Effector memory CD8-positive, alpha-beta T cell (primary cell): ENCODE measurements around the gene USE1.

Experiments
- ATAC-seq: fragments of 150-1000 bp; cut with Tn5 transposase; replicated peaks from 2 replicates; pipeline ENCODE4 v1.10.0; 2021; ENCODE audit warnings: mild to moderate bottlenecking, moderate library complexity
- DNase-seq, 3 experiments: peaks; one replicate each; pipeline ENCODE4 v3.0.0; 2021
- H3K27ac Mint-ChIP-seq, 2 donors: one replicate each; pipeline ENCODE4 v1.8.0; 2022; ENCODE audit warnings: mild to moderate bottlenecking in 2 of 2, mixed read lengths in 2 of 2, moderate library complexity in 2 of 2
- H3K27me3 Mint-ChIP-seq, 2 donors: one replicate each; pipeline ENCODE4 v1.8.0; 2022; ENCODE audit warnings: mixed read lengths in 2 of 2
- H3K36me3 Mint-ChIP-seq: one replicate; pipeline ENCODE4 v1.8.0; 2022; ENCODE audit warnings: mild to moderate bottlenecking, moderate library complexity, mixed read lengths; ENCODE audit not compliant: insufficient read depth
- H3K4me1 Mint-ChIP-seq, 2 donors: one replicate each; pipeline ENCODE4 v1.8.0; 2022; ENCODE audit warnings: low read depth in 2 of 2, mixed read lengths in 2 of 2
- H3K4me3 Mint-ChIP-seq, 2 donors: one replicate each; pipeline ENCODE4 v1.8.0; 2022; ENCODE audit warnings: mild to moderate bottlenecking in 2 of 2, mixed read lengths in 2 of 2, moderate library complexity in 2 of 2
- H3K9me3 Mint-ChIP-seq, 2 donors: one replicate each; pipeline ENCODE4 v1.8.0; 2022; ENCODE audit warnings: mixed read lengths in 2 of 2

Gene USE1

GRCh38 chr19:17245535-17245984 lies 30.4 kb downstream of the USE1 start, which contains the start of gene NR2F6:
NR2F6 (minus strand) TSS chr19:17245919; CDS start chr19:17245220, 699 bp downstream.
- Mint-ChIP-seq H3K27me3 (peaks cover 0 to 8% of the 10 kb centered on the region in 2 donors), H3K36me3 (peaks cover 11% of the 10 kb centered on the region), H3K4me3 (peak within 1 kb of the TSS; percentile 90 to 91), H3K9me3 (no peaks in the 10 kb centered on the region), H3K27ac (peak within 1 kb of the TSS; percentile 65 to 81), H3K4me1 (peaks cover 12 to 13% of the 10 kb centered on the region in 2 donors)
- no peak for ATAC-seq
- no peak for DNase-seq

GRCh38 chr19:17246681-17247425 lies 31.7 kb downstream of the USE1 start:
- Mint-ChIP-seq H3K4me1 (peaks cover 10 to 12% of the 10 kb centered on the region in 2 donors), H3K27ac (peak overlapping the region in 1 of 2 donors; percentile 65)
- no peak for DNase-seq

GRCh38 chr19:17248011-17248776 lies 33.0 kb downstream of the USE1 start:
- DNase-seq (no peak), ATAC-seq (no peak)
- H3K27me3 Mint-ChIP-seq, result peaks cover 0 to 8% of the 10 kb centered on the region in 2 donors
- H3K27ac Mint-ChIP-seq, result peak overlapping the region in 1 of 2 donors; percentile 4
- H3K36me3 Mint-ChIP-seq, result peaks cover 13% of the 10 kb centered on the region
- H3K9me3 Mint-ChIP-seq, result no peaks in the 10 kb centered on the region
- no peak overlapping the region for H3K4me3 Mint-ChIP-seq
- H3K4me1 Mint-ChIP-seq, result peaks cover 10 to 12% of the 10 kb centered on the region in 2 donors

More at GRCh38 chr19:17246681-17247425, 31.7 kb downstream of the USE1 start:
- Mint-ChIP-seq H3K9me3 (no peaks in the 10 kb centered on the region), H3K4me3 (peak overlapping the region; percentile 90 to 91), H3K27me3 (peaks cover 0 to 8% of the 10 kb centered on the region in 2 donors), H3K36me3 (peaks cover 11% of the 10 kb centered on the region)
- ATAC-seq, result no peak

GRCh38 chr19:17249887-17250548 lies 34.9 kb downstream of the USE1 start:
- DNase-seq, result no peak
- H3K27me3 Mint-ChIP-seq, result peaks cover 0 to 8% of the 10 kb centered on the region in 2 donors
- H3K36me3 Mint-ChIP-seq, result peaks cover 13% of the 10 kb centered on the region
- H3K9me3 Mint-ChIP-seq, result no peaks in the 10 kb centered on the region
- H3K4me3 Mint-ChIP-seq, result no peak overlapping the region
- no peak overlapping the region for H3K27ac Mint-ChIP-seq
- ATAC-seq, result no peak
- H3K4me1 Mint-ChIP-seq, result peaks cover 10 to 12% of the 10 kb centered on the region in 2 donors

GRCh38 chr19:17254636-17255035 lies 39.5 kb downstream of the USE1 start:
- Mint-ChIP-seq H3K4me1 (no peaks in the 10 kb centered on the region), H3K4me3 (no peak overlapping the region), H3K9me3 (no peaks in the 10 kb centered on the region), H3K27me3 (no peaks in the 10 kb centered on the region), H3K27ac (no peak overlapping the region), H3K36me3 (peaks cover 2% of the 10 kb centered on the region)
- DNase-seq (no peak), ATAC-seq (no peak)

- H3K9me3 Mint-ChIP-seq, result no peaks in the 10 kb centered on the region
- DNase-seq (no peak), ATAC-seq (no peak)
- H3K27me3 Mint-ChIP-seq, result no peaks in the 10 kb centered on the region
- H3K36me3 Mint-ChIP-seq, result peaks cover 2% of the 10 kb centered on the region
- no peaks in the 10 kb centered on the region for H3K4me1 Mint-ChIP-seq
- H3K27ac Mint-ChIP-seq, result no peak overlapping the region
- no peak overlapping the region for H3K4me3 Mint-ChIP-seq
Observed at GRCh38 chr19:17255150-17255621, 40.0 kb downstream of the USE1 start.

- DNase-seq, result no peak
Observed at GRCh38 chr19:17256130-17256529, 41.0 kb downstream of the USE1 start.

GRCh38 chr19:17259118-17259780 lies 44.1 kb downstream of the USE1 start:
- Mint-ChIP-seq H3K36me3 (no peaks in the 10 kb centered on the region), H3K9me3 (no peaks in the 10 kb centered on the region), H3K4me3 (no peak overlapping the region), H3K4me1 (peaks cover 6% of the 10 kb centered on the region in 2 donors), H3K27me3 (no peaks in the 10 kb centered on the region), H3K27ac (no peak overlapping the region)
- DNase-seq (no peak), ATAC-seq (no peak)

More at GRCh38 chr19:17256130-17256529, 41.0 kb downstream of the USE1 start:
- Mint-ChIP-seq H3K27me3 (no peaks in the 10 kb centered on the region), H3K4me3 (no peak overlapping the region), H3K27ac (no peak overlapping the region), H3K9me3 (no peaks in the 10 kb centered on the region), H3K4me1 (peaks cover 6% of the 10 kb centered on the region in 2 donors), H3K36me3 (peaks cover 2% of the 10 kb centered on the region)
- ATAC-seq, result no peak

GRCh38 chr19:17259934-17260333 lies 44.8 kb downstream of the USE1 start:
- no peak overlapping the region for H3K27ac Mint-ChIP-seq
- H3K4me3 Mint-ChIP-seq, result no peak overlapping the region
- no peaks in the 10 kb centered on the region for H3K27me3 Mint-ChIP-seq
- H3K4me1 Mint-ChIP-seq, result peaks cover 6% of the 10 kb centered on the region in 2 donors
- H3K9me3 Mint-ChIP-seq, result no peaks in the 10 kb centered on the region
- no peak for DNase-seq
- no peak for ATAC-seq
- no peaks in the 10 kb centered on the region for H3K36me3 Mint-ChIP-seq

GRCh38 chr19:17260842-17261325 lies 45.7 kb downstream of the USE1 start:
- Mint-ChIP-seq H3K4me1 (peaks cover 6% of the 10 kb centered on the region in 2 donors), H3K27ac (no peak overlapping the region), H3K36me3 (no peaks in the 10 kb centered on the region), H3K4me3 (no peak overlapping the region), H3K9me3 (no peaks in the 10 kb centered on the region), H3K27me3 (no peaks in the 10 kb centered on the region)
- ATAC-seq (peak; percentile 100), DNase-seq (peak; percentile 85 to 91 (median 87))

GRCh38 chr19:17262557-17262956 lies 47.4 kb downstream of the USE1 start:
- Mint-ChIP-seq H3K27ac (peak overlapping the region in 1 of 2 donors; percentile 39), H3K4me3 (no peak overlapping the region), H3K36me3 (peaks cover 9% of the 10 kb centered on the region), H3K4me1 (peaks cover 12 to 13% of the 10 kb centered on the region in 2 donors), H3K27me3 (no peaks in the 10 kb centered on the region), H3K9me3 (no peaks in the 10 kb centered on the region)
- DNase-seq, result no peak
- ATAC-seq, result no peak

- no peaks in the 10 kb centered on the region for H3K27me3 Mint-ChIP-seq
- H3K9me3 Mint-ChIP-seq, result no peaks in the 10 kb centered on the region
- H3K4me1 Mint-ChIP-seq, result peaks cover 17 to 19% of the 10 kb centered on the region in 2 donors
- H3K36me3 Mint-ChIP-seq, result peaks cover 11% of the 10 kb centered on the region
- H3K4me3 Mint-ChIP-seq, result peak overlapping the region in 1 of 2 donors; percentile 34
- DNase-seq (no peak), ATAC-seq (no peak)
- H3K27ac Mint-ChIP-seq, result no peak overlapping the region
Observed at GRCh38 chr19:17263712-17264640, 48.8 kb downstream of the USE1 start.
